HEK293 (cell line): Measurements from ENCODE around the gene DYNLT1.

ENCODE experiments used
- EGR2 ChIP-seq: fragments of 450-650 bp; formaldehyde crosslinking; IDR thresholded peaks from 2 replicates; pipeline ENCODE4 v1.5.1; 2016; ENCODE audit warnings: low read depth, missing biosample characterization, missing genetic modification characterization
- GLI4 ChIP-seq: fragments of 450-650 bp; formaldehyde crosslinking; IDR thresholded peaks from 2 replicates; pipeline ENCODE4 v1.5.1; 2016; ENCODE audit warnings: missing biosample characterization, missing genetic modification characterization
- TSHZ1 ChIP-seq: fragments of 450-650 bp; formaldehyde crosslinking; IDR thresholded peaks from 2 replicates; pipeline ENCODE4 v1.5.1; 2016; ENCODE audit warnings: missing biosample characterization, missing genetic modification characterization, borderline replicate concordance
- ZBTB1 ChIP-seq: fragments of 450-650 bp; formaldehyde crosslinking; IDR thresholded peaks from 2 replicates; pipeline ENCODE4 v1.5.1; 2016; ENCODE audit warnings: missing biosample characterization, missing genetic modification characterization
- ZBTB20 ChIP-seq: fragments of 450-650 bp; formaldehyde crosslinking; IDR thresholded peaks from 2 replicates; pipeline ENCODE4 v1.5.1; 2016; ENCODE audit warnings: missing biosample characterization, missing genetic modification characterization
- ZBTB26 ChIP-seq: fragments of 450-650 bp; formaldehyde crosslinking; optimal IDR thresholded peaks from 2 replicates; pipeline ENCODE3; 2016; ENCODE audit warnings: missing biosample characterization, mild to moderate bottlenecking, missing genetic modification characterization
- ZBTB49 ChIP-seq: fragments of 450-650 bp; formaldehyde crosslinking; IDR thresholded peaks from 2 replicates; pipeline ENCODE4 v1.5.1; 2016; ENCODE audit warnings: missing biosample characterization, missing genetic modification characterization, low read depth
- ZNF174 ChIP-seq: fragments of 450-650 bp; formaldehyde crosslinking; IDR thresholded peaks from 2 replicates; pipeline ENCODE4 v1.5.0; 2017; ENCODE audit warnings: missing biosample characterization, mild to moderate bottlenecking, missing genetic modification characterization
- ZNF2 ChIP-seq: fragments of 450-650 bp; formaldehyde crosslinking; IDR thresholded peaks from 2 replicates; pipeline ENCODE4 v1.5.1; 2016; ENCODE audit warnings: missing biosample characterization, missing genetic modification characterization
- ZNF221 ChIP-seq: fragments of 450-650 bp; formaldehyde crosslinking; IDR thresholded peaks from 2 replicates; pipeline ENCODE4 v1.5.1; 2017; ENCODE audit warnings: missing biosample characterization, missing genetic modification characterization, borderline replicate concordance
- ZNF223 ChIP-seq: fragments of 450-650 bp; formaldehyde crosslinking; IDR thresholded peaks from 2 replicates; pipeline ENCODE4 v1.5.1; 2016; ENCODE audit warnings: missing biosample characterization, missing genetic modification characterization
- ZNF23 ChIP-seq: fragments of 450-650 bp; formaldehyde crosslinking; IDR thresholded peaks from 2 replicates; pipeline ENCODE4 v1.5.1; 2016; ENCODE audit warnings: missing biosample characterization, missing genetic modification characterization, borderline replicate concordance
- ZNF280D ChIP-seq: fragments of 450-650 bp; formaldehyde crosslinking; IDR thresholded peaks from 2 replicates; pipeline ENCODE4 v1.5.1; 2016; ENCODE audit warnings: missing biosample characterization, missing genetic modification characterization
- ZNF426 ChIP-seq: fragments of 450-650 bp; formaldehyde crosslinking; IDR thresholded peaks from 2 replicates; pipeline ENCODE4 v1.5.1; 2017; ENCODE audit warnings: missing biosample characterization, missing genetic modification characterization, mild to moderate bottlenecking, inconsistent platforms, moderate library complexity
- ZNF433 ChIP-seq: fragments of 450-650 bp; formaldehyde crosslinking; IDR thresholded peaks from 2 replicates; pipeline ENCODE4 v1.5.1; 2016; ENCODE audit warnings: missing biosample characterization, missing genetic modification characterization, low read depth
- ZNF513 ChIP-seq: fragments of 450-650 bp; IDR thresholded peaks from 2 replicates; pipeline ENCODE4 v1.5.1; 2018; ENCODE audit warnings: missing biosample characterization, missing genetic modification characterization
- ZNF514 ChIP-seq: fragments of 450-650 bp; formaldehyde crosslinking; IDR thresholded peaks from 2 replicates; pipeline ENCODE4 v1.5.1; 2016; ENCODE audit warnings: missing biosample characterization, missing genetic modification characterization
- ZNF548 ChIP-seq: fragments of 450-650 bp; formaldehyde crosslinking; IDR thresholded peaks from 2 replicates; pipeline ENCODE4 v1.5.1; 2016; ENCODE audit warnings: missing biosample characterization, missing genetic modification characterization
- ZNF558 ChIP-seq: fragments of 450-650 bp; formaldehyde crosslinking; IDR thresholded peaks from 2 replicates; pipeline ENCODE4 v1.5.1; 2016; ENCODE audit warnings: missing biosample characterization, missing genetic modification characterization
- ZNF596 ChIP-seq: fragments of 450-650 bp; IDR thresholded peaks from 2 replicates; pipeline ENCODE4 v1.5.0; 2018; ENCODE audit warnings: missing biosample characterization, mild to moderate bottlenecking, missing genetic modification characterization, moderate library complexity
- ZNF623 ChIP-seq: fragments of 450-650 bp; formaldehyde crosslinking; IDR thresholded peaks from 2 replicates; pipeline ENCODE4 v1.5.1; 2016; ENCODE audit warnings: missing biosample characterization, missing genetic modification characterization
- ZNF670 ChIP-seq: fragments of 450-650 bp; formaldehyde crosslinking; IDR thresholded peaks from 2 replicates; pipeline ENCODE4 v1.5.1; 2016; ENCODE audit warnings: missing biosample characterization, missing genetic modification characterization, low read depth
- ZNF677 ChIP-seq: fragments of 450-650 bp; IDR thresholded peaks from 2 replicates; pipeline ENCODE4 v1.5.0; 2018; ENCODE audit warnings: missing biosample characterization, mild to moderate bottlenecking, missing genetic modification characterization, moderate library complexity
- ZNF747 ChIP-seq: fragments of 450-650 bp; formaldehyde crosslinking; IDR thresholded peaks from 2 replicates; pipeline ENCODE4 v1.5.1; 2016; ENCODE audit warnings: missing biosample characterization, missing genetic modification characterization
- ZNF768 ChIP-seq: fragments of 450-650 bp; formaldehyde crosslinking; IDR thresholded peaks from 2 replicates; pipeline ENCODE4 v1.5.1; 2018; ENCODE audit warnings: missing biosample characterization, mild to moderate bottlenecking, missing genetic modification characterization
- ZNF791 ChIP-seq: fragments of 450-650 bp; formaldehyde crosslinking; IDR thresholded peaks from 2 replicates; pipeline ENCODE4 v1.5.1; 2016; ENCODE audit warnings: missing biosample characterization, missing genetic modification characterization
- ZSCAN4 ChIP-seq: fragments of 450-650 bp; formaldehyde crosslinking; IDR thresholded peaks from 2 replicates; pipeline ENCODE4 v1.5.1; 2017; ENCODE audit warnings: missing biosample characterization, missing genetic modification characterization

DYNLT1 gene

GRCh38 chr6:158626360-158627167 is 18.0 kb downstream of the DYNLT1 start (continued):
- TF ChIP-seq ZNF768 (tag by site-specific recombination) (no peak), ZBTB1 (tag by site-specific recombination) (no peak), ZNF558 (tag by site-specific recombination) (no peak), GLI4 (no peak), ZNF677 (tag by site-specific recombination) (no peak), EGR2 (peak; percentile 97), ZNF514 (tag by site-specific recombination) (no peak), ZNF2 (tag by site-specific recombination) (no peak), ZBTB49 (no peak), ZNF433 (no peak), ZBTB20 (tag by site-specific recombination) (no peak), ZNF174 (tag by site-specific recombination) (no peak), ZNF223 (tag by site-specific recombination) (no peak), ZSCAN4 (tag by site-specific recombination) (peak; percentile 39; the same call in 1 of the 2 replicates), TSHZ1 (tag by site-specific recombination) (no peak), ZNF221 (tag by site-specific recombination) (no peak), ZNF513 (tag by site-specific recombination) (no peak), ZNF670 (no peak), ZNF23 (tag by site-specific recombination) (no peak), ZNF426 (tag by site-specific recombination) (no peak), ZNF596 (tag by site-specific recombination) (no peak), ZNF791 (tag by site-specific recombination) (no peak), ZNF747 (tag by site-specific recombination) (no peak), ZNF623 (no peak), ZBTB26 (tag by site-specific recombination) (no peak), ZNF548 (tag by site-specific recombination) (no peak), ZNF280D (no peak)
